HG02571 (cell line): ENCODE measurements around the gene SLC25A11.
A peak's percentile ranks its signal among the peaks of the same experiment; 100 is the strongest.

Experiments used
- ATAC-seq: cut with Tn5 transposase; IDR thresholded peaks from one replicate; pipeline ENCODE4 v1.9.1; 2021; ENCODE audit warnings: mild to moderate bottlenecking, moderate library complexity; ENCODE audit not compliant: unreplicated experiment

SLC25A11 gene

GRCh38 chr17:4966844-4967538 is 27.1 kb upstream of the SLC25A11 start:
- ATAC-seq: peak; percentile 83

- ATAC-seq: no peak
Observed at GRCh38 chr17:4965311-4965986, 25.6 kb upstream of the SLC25A11 start.

DNA sequence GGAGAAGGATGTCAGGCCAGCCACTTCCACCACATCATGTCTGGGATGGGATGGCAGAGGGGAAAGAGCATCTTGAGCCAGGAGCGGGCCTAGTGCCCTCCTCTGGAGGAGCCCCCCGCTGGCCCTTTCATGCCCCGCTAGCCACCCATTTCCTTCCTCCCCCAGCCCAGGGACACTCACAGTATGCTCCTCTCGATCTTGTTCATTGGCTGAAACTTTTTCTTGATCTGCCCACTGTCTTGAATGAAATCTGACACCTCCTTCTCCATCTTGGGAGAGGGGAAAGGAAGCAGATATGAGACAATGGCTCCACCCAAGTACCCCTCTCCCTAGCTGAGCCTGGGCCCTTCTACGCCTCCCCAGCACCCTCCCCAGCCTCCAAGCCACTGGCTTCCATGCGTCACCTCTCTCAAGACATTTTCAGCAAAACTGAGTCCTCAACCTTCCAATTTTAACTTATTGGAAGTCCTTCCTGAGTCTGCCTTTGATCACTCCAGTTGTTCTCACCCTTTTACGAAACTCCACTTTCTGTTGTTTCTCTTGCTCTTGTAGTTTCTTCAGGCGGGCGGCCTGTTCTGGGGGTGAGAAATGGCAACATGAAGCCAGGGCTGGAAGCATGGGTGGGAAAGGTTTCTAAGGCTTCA is 20.6 kb upstream of the SLC25A11 start:
- no peak for ATAC-seq

DNA sequence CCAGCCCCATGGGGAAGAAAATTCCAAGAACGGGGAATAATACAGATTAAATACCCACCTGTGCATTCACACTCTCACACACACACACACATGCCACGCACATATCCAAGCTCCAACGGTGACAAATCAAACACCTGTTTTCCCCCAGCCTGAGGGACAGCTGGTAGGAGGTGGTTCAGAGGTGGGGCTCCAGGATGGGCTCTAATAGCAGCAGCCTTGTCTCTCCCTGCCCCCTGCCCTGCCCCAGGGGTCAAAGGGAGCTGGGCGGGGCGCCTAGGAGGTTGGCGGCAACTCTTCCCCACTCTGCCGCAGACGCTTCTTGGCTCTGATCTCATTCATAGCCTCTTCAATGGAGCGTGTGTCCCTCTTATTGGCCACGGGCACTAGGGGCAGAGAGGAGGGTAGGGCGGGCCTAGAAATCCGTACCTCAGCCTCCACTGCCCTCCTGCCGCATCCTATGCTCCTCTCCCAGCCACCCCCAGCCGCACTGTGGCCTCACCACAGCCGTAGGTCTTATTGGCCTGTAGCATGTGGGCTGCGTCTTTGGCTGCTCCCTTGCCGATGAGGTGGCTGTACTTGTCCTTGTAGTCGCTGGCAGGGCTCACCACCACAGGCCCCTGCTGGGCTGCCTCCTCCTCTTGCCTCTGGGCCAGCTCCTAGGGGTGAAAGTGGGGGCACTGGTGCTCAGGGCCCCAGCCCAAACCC is 19.6 kb upstream of the SLC25A11 start:
- ATAC-seq: no peak

DNA sequence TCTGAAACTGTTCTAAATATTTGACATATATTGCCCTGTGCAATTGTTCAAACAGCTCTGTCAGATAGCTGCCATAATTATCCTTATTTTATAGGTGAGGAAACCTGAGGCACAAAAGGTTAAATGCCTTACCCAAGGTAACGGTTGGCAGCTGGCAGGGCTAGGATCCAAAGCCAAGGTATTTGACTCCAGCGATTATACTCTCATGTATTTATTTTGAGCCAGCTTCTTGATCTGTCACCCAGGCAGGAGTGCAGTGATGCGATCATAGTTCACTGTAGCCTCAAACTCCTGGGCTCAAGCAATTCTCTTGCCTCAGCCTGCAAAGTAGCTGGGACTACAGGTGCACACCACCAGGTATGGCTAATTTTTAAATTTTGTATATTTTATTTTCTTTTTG is 18.3 kb upstream of the SLC25A11 start:
- no peak for ATAC-seq

GRCh38 chr17:4956493-4957061 is 16.7 kb upstream of the SLC25A11 start:
- ATAC-seq: no peak

- ATAC-seq: no peak
Observed at GRCh38 chr17:4955091-4955490, 15.2 kb upstream of the SLC25A11 start.

GRCh38 chr17:4953451-4953961 is 13.7 kb upstream of the SLC25A11 start:
- no peak for ATAC-seq

DNA sequence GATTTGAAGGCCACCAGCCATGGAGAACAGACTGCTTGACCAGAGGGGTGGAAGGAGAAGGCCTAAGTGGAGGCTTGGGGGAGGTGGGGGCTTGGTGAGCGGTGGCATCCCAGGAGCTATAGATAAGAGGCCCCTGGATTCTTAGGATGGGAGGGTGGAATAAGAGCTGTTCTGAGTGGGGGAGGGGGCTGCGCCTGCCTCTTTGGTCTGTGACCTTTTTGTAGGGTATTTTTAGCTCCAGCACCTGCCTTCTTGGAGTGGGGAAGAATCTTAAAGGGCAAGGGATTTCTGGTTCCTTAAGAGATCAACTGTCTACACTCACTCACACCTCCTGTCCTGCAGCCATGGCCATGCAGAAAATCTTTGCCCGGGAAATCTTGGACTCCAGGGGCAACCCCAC is 11.6 kb upstream of the SLC25A11 start:
- no peak for ATAC-seq

- no peak for ATAC-seq
Observed at GRCh38 chr17:4950746-4951204, 10.9 kb upstream of the SLC25A11 start, which contains the start of gene ENO3. ENO3 (plus strand) TSS chr17:4951119; CDS start chr17:4951830, 711 bp downstream.

DNA sequence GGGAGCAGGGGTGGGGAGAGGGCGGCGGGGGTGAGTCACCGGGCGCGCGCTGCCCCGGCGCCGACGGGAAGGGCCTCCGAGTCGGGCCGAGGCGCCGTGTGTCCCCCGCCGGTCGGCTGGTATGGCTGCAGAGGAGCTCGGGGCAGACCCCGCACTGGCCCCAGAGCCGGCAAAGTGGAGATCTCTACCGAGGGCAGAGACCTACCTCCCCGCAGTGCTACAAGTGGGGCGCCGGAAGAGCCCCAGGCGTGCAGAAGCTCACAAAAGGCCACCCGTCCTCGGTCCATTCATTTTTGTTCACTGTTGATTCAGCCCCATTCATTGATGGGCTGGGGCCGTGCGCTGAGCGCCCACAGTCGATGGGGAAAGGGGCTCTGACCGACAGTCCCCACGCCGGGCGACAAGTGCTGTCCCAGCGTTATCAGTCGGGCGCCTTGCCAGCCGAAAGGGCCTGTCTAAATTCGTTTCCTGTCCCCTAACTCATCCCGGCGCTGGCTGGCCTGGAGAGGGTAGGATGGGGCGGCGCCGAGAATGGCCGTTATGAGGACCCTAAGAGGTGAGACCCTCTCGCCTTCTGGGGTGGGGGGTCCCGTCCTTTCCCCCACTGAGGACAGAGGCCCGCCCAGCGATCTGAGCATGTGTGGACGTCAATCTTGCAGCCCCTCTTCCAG is 10.4 kb upstream of the SLC25A11 start:
- no peak for ATAC-seq

- ATAC-seq: peak; percentile 22
Observed at GRCh38 chr17:4949321-4950074, 9.7 kb upstream of the SLC25A11 start.

GRCh38 chr17:4948931-4949320 is 9.1 kb upstream of the SLC25A11 start:
- ATAC-seq: peak; percentile 22

- peak; percentile 28 for ATAC-seq
Observed at GRCh38 chr17:4948166-4948930, 8.5 kb upstream of the SLC25A11 start, which contains the start of gene PFN1. PFN1 (minus strand) TSS chr17:4948530; CDS start chr17:4948394, 136 bp downstream.

GRCh38 chr17:4947411-4948165 is 7.7 kb upstream of the SLC25A11 start:
- peak; percentile 22 for ATAC-seq

- ATAC-seq: no peak
Observed at GRCh38 chr17:4947010-4947410, 7.2 kb upstream of the SLC25A11 start.

GRCh38 chr17:4946312-4946976 is 6.6 kb upstream of the SLC25A11 start:
- no peak for ATAC-seq
